K562 (cell line): ENCODE data around the gene CLEC4A. TPM values are rescaled to one million over a fixed set of nuclear protein-coding genes. Genes with fewer than 3 reads are reported as not detected.

Source experiments
- ATAC-seq: fragments of 200-7000 bp; cut with Tn5 transposase; 3 replicates; pipeline ENCODE4 v1.9.1; 2020; ENCODE audit warnings: moderate library complexity
- BruUV-seq: library from RNA; stranded (reverse); fragments of 400-500 nt; replicated peaks from 2 replicates; lab custom pipeline; 2021; lab: Mats Ljungman, UMichigan
- CTCF ChIA-PET: fragments of 300-600 bp; formaldehyde crosslinking; extraction: SDS; loops from one replicate; lab custom pipeline; 2021; ENCODE audit warnings: low intra/inter-chr PET ratio; lab: Yijun Ruan, JAX
- POLR2A ChIA-PET: fragments of 300-600, 350-650 bp; sonication (Branson Sonifier 250); formaldehyde crosslinking; extraction: SDS; loops from one replicate; lab custom pipeline; 2021; ENCODE audit warnings: antibody characterized with exemption, inconsistent platforms; lab: Yijun Ruan, JAX
- DNase-seq, 4 experiments: peaks; one replicate each; pipeline versions ENCODE4 v3.0.0 to v3.0.0-alpha.2; 2011 to 2018; ENCODE audit warnings: low spot score in 3 of 4, mixed read lengths in 3 of 4; ENCODE audit errors: extremely low read depth in 1 of 4
- FAIRE-seq: peaks from 2 replicates; lab custom pipeline; 2011; peaks lifted over from hg19 to GRCh38; lab: Jason Lieb, UNC
- H2AFZ ChIP-seq: 2 replicates; pipeline ENCODE4 v1.6.0; 2011; ENCODE audit warnings: low read depth, low read length, control low read depth, inconsistent platforms
- H3K27ac ChIP-seq: fragments of 200-600 bp; 3 replicates; pipeline ENCODE4 v1.8.0; 2011; ENCODE audit warnings: low read depth, mild to moderate bottlenecking, control low read depth, inconsistent platforms, low read length, moderate library complexity, mixed read lengths; ENCODE audit errors: extremely low read depth
- H3K27me3 ChIP-seq, 2 experiments: fragments of 300-600 bp in 1 of 2; 2 replicates in 1 of 2; 3 replicates in 1 of 2; pipeline versions ENCODE4 v1.6.0 to v1.8.0; 2011; ENCODE audit warnings: inconsistent platforms in 2 of 2, low read length in 2 of 2, mild to moderate bottlenecking in 1 of 2, mixed read lengths in 1 of 2, moderate library complexity in 1 of 2; ENCODE audit not compliant: control insufficient read depth in 2 of 2, insufficient read depth in 2 of 2
- H3K36me3 ChIP-seq: fragments of 300-600 bp; 3 replicates; pipeline ENCODE4 v1.8.0; 2011; ENCODE audit warnings: mild to moderate bottlenecking, low read length, inconsistent platforms; ENCODE audit not compliant: control insufficient read depth, insufficient read depth
- H3K4me1 ChIP-seq, 2 experiments: fragments of 200-600 bp in 1 of 2; replicated peaks in 1 of 2; 2 replicates in 1 of 2; 3 replicates in 1 of 2; pipeline versions ENCODE4 v1.5.1 to v1.8.0; 2011; ENCODE audit warnings: inconsistent platforms in 2 of 2, low read length in 2 of 2, mild to moderate bottlenecking in 1 of 2, mixed read lengths in 1 of 2, moderate library complexity in 1 of 2; ENCODE audit not compliant: control insufficient read depth in 2 of 2, insufficient read depth in 2 of 2
- H3K4me2 ChIP-seq: 2 replicates; pipeline ENCODE4 v1.6.1; 2011; ENCODE audit warnings: low read length, control low read depth, inconsistent platforms, mixed read lengths; ENCODE audit not compliant: insufficient read depth
- H3K4me3 ChIP-seq: fragments of 200-600 bp; sonication (generic), shearing (Covaris generic); 2 replicates; pipeline ENCODE4 v1.5.1; 2016; ENCODE audit warnings: control low read depth, inconsistent platforms
- H3K79me2 ChIP-seq: fragments of 200-600 bp; 3 replicates; pipeline ENCODE4 v1.8.0; 2011; ENCODE audit warnings: low read length, inconsistent platforms; ENCODE audit not compliant: control insufficient read depth, insufficient read depth
- H3K9ac ChIP-seq, 2 experiments: 2 replicates each; pipeline versions ENCODE4 v1.6.0 to v1.6.1; 2011; ENCODE audit warnings: low read depth in 2 of 2, low read length in 2 of 2, control low read depth in 1 of 2, inconsistent platforms in 1 of 2, mild to moderate bottlenecking in 1 of 2, mixed read lengths in 1 of 2; ENCODE audit not compliant: insufficient read depth in 1 of 2
- H3K9me1 ChIP-seq: one replicate; pipeline ENCODE4 v1.6.0; 2011; ENCODE audit warnings: inconsistent platforms, mild to moderate bottlenecking, low read length, moderate library complexity; ENCODE audit not compliant: control insufficient read depth, insufficient read depth
- H3K9me3 ChIP-seq: replicated peaks from 2 replicates; pipeline ENCODE4 v1.5.1; 2011; ENCODE audit warnings: low read depth, low read length, inconsistent platforms; ENCODE audit not compliant: control insufficient read depth, insufficient read depth
- H4K20me1 ChIP-seq: replicated peaks from 2 replicates; pipeline ENCODE4 v1.6.1; 2011; ENCODE audit warnings: low read length, inconsistent platforms, mixed read lengths; ENCODE audit not compliant: control insufficient read depth, insufficient read depth
- CBX3 ChIP-seq, 2 experiments: IDR thresholded peaks; 1 replicate in 1 of 2; 2 replicates in 1 of 2; pipeline ENCODE4 v1.6.1; 2012; ENCODE audit warnings: inconsistent platforms in 2 of 2, low read length in 2 of 2, borderline replicate concordance in 1 of 2, control low read depth in 1 of 2
- CREB3 ChIP-seq: fragments of 450-650 bp; conservative IDR thresholded peaks from 2 replicates; pipeline ENCODE4 v1.6.1; 2016; ENCODE audit warnings: missing genetic modification characterization, low read depth, mild to moderate bottlenecking, missing compliant biosample characterization, moderate library complexity
- FOS ChIP-seq: IDR thresholded peaks from 3 replicates; pipeline ENCODE4 v1.6.1; 2011; ENCODE audit not compliant: insufficient read length; ENCODE audit errors: extremely low read depth
- HDAC2 ChIP-seq: fragments of 450-650 bp; IDR thresholded peaks from 2 replicates; pipeline ENCODE4 v1.6.1; 2016; ENCODE audit warnings: mild to moderate bottlenecking
- MCM7 ChIP-seq, 2 experiments: fragments of 450-650 bp; IDR thresholded peaks; 2 replicates each; pipeline ENCODE4 v1.6.1; 2016 to 2018
- NCOA6 ChIP-seq: fragments of 450-650 bp; IDR thresholded peaks from 2 replicates; pipeline ENCODE4 v1.6.1; 2017; ENCODE audit warnings: mild to moderate bottlenecking
- NR0B1 ChIP-seq: fragments of 450-650 bp; IDR thresholded peaks from one replicate; pipeline ENCODE4 v1.6.1; 2018; ENCODE audit warnings: mild to moderate bottlenecking, moderate library complexity; ENCODE audit not compliant: partially characterized antibody
- NR2F6 ChIP-seq: fragments of 450-650 bp; formaldehyde crosslinking; IDR thresholded peaks from 2 replicates; pipeline ENCODE4 v1.4.0; 2020; ENCODE audit warnings: mild to moderate bottlenecking
- SRSF9 ChIP-seq: fragments of 200-400 bp; formaldehyde crosslinking; IDR thresholded peaks from 2 replicates; pipeline ENCODE4 v1.6.1; 2017; ENCODE audit warnings: low read depth, low read length, borderline replicate concordance
- ZEB2 ChIP-seq: fragments of 450-650 bp; IDR thresholded peaks from 2 replicates; pipeline ENCODE4 v1.6.1; 2016
- ZNF146 ChIP-seq: IDR thresholded peaks from one replicate; pipeline ENCODE4 v1.6.1; 2018; ENCODE audit warnings: missing compliant biosample characterization; ENCODE audit not compliant: unreplicated experiment
- ZNF589 ChIP-seq: fragments of 200-800 bp; sonication (Bioruptor generic); IDR thresholded peaks from 2 replicates; pipeline ENCODE4 v1.6.1; 2016; ENCODE audit warnings: low read depth, missing genetic modification characterization, missing compliant biosample characterization
- ZNF75A ChIP-seq: fragments of 450-650 bp; formaldehyde crosslinking; IDR thresholded peaks from 2 replicates; pipeline ENCODE4 v1.4.0; 2020; ENCODE audit warnings: mild to moderate bottlenecking
- WGBS: fragments of 100-300 bp; shearing (Covaris generic); methylation state at CpG from one replicate; pipeline ENCODE4 v1.1.6; 2016; ENCODE audit warnings: low coverage, mixed read lengths; ENCODE audit not compliant: insufficient coverage; ENCODE audit errors: missing lambda C conversion rate; 5-methylcytosine and 5-hydroxymethylcytosine counted together
- in situ Hi-C: fragments of 300-500 bp; cut with MboI; formaldehyde crosslinking; loops from 4 replicates; pipeline ENCODE4 v1.15.0; 2018; ENCODE audit warnings: inconsistent platforms, mixed read lengths
- intact Hi-C: fragments of 100-400 bp; cut with micrococcal nuclease; formaldehyde crosslinking; loops from 2 replicates; pipeline ENCODE4 v1.14.2; 2022
- polyA plus RNA-seq, 8 experiments: library from polyadenylated mRNA; depleted of rRNA in 4 of 8; stranded (reverse) in 5 of 8; unstranded in 3 of 8; fragments of >200 nt; fragmentation: Nextera tagmentation in 2 of 8; fragmentation: Illumina TruSeq in 1 of 8; extraction: Ambion mirVana in 2 of 8; extraction: Trizol in 1 of 8; gene quantifications; 2 replicates each; pipeline versions ENCODE4 v1.2.1 to v1.2.3, GENCODE V29; 2011 to 2014; ENCODE audit warnings: inconsistent platforms in 1 of 8, missing spikeins in 1 of 8
- total RNA-seq, 7 experiments: library from RNA; depleted of rRNA in 6 of 7; stranded (reverse); fragments of >200 nt in 6 of 7; fragmentation: Illumina TruSeq in 2 of 7; extraction: Trizol in 2 of 7; gene quantifications; 2 replicates each; pipeline versions ENCODE4 v1.2.1 to v1.2.3, GENCODE V29; 2011 to 2021; ENCODE audit warnings: low replicate concordance in 1 of 7
- TF ChIP-seq, protein P1 (sequence below): conservative IDR thresholded peaks from 2 replicates; pipeline ENCODE4 v1.6.1; 2011; ENCODE audit warnings: low read depth, mild to moderate bottlenecking, low read length; ENCODE audit not compliant: control insufficient read depth
- TF ChIP-seq, protein P2 (sequence below): sonication (generic); IDR thresholded peaks from 2 replicates; pipeline ENCODE4 v1.6.1; 2016

Gene CLEC4A
- total and polyA plus RNA-seq, 9 of the 15 experiments (the other 6 are each of a cell fraction or from before 2014, with no cell fraction given): 0.06 to 0.27 (median 0.18) TPM; not detected in 5

GRCh38 chr12:8078916-8079315, 44.5 kb upstream of the CLEC4A start:
- Histone ChIP-seq H3K4me1 (peaks cover 14 to 17% of the 10 kb centered on the region in 2 experiments; a peak in 4 of 5 replicates), H3K9me1 (no peaks in the 10 kb centered on the region), H3K79me2 (peaks cover 31% of the 10 kb centered on the region), H3K9me3 (no peaks in the 10 kb centered on the region), H4K20me1 (0 out of 2 replicates have a peak, but pooled peaks cover 1% of the 10 kb centered on the region), H3K4me3 (no peak overlapping the region), H2AFZ (no peak overlapping the region), H3K36me3 (no peaks in the 10 kb centered on the region; the same call in 2 of the 3 replicates), H3K27ac (no peak overlapping the region), H3K9ac (no peak overlapping the region), H3K4me2 (no peak overlapping the region), H3K27me3 (no peaks in the 10 kb centered on the region)
- DNase-seq: no peak
- in situ Hi-C loops (no loop called here), intact Hi-C loops (loop anchor here (2.0 kb wide), 1 partner anchor 32 kb away; no protein-coding TSS in a partner anchor)
- no TSS peak for BruUV-seq
- no peak for FAIRE-seq
- POLR2A ChIA-PET: interaction anchor here (0.9 kb wide), 1 partner anchor 18 kb away, joined by 5 read pairs; no protein-coding TSS in a partner anchor
- no peak for ATAC-seq
- WGBS: 47% methylated on average over 2 of the region's 2 CpGs
- CTCF ChIA-PET: interaction anchor here (1.2 to 2.7 kb wide), 2 partner anchors 33 to 219 kb away, joined by 3 to 18 read pairs; no protein-coding TSS in a partner anchor
- TF ChIP-seq FOS (no peak), SRSF9 (no peak), NCOA6 (no peak), CBX3 (IDR thresholded peaks at IDR 0.05; ENCODE audit: borderline replicate concordance in 1 of 2, low read length in 2 of 2) (no peak), ZNF146 (CRISPR knock-in tag) (no peak), CREB3 (tag) (no peak), MCM7 (IDR thresholded peaks at IDR 0.05) (no peak), ZNF75A (CRISPR knock-in tag) (no peak), NR2F6 (no peak), ZEB2 (no peak), HDAC2 (no peak), ZNF589 (CRISPR knock-in tag) (no peak), NR0B1 (no peak)
- TF ChIP-seq, protein P1, sequence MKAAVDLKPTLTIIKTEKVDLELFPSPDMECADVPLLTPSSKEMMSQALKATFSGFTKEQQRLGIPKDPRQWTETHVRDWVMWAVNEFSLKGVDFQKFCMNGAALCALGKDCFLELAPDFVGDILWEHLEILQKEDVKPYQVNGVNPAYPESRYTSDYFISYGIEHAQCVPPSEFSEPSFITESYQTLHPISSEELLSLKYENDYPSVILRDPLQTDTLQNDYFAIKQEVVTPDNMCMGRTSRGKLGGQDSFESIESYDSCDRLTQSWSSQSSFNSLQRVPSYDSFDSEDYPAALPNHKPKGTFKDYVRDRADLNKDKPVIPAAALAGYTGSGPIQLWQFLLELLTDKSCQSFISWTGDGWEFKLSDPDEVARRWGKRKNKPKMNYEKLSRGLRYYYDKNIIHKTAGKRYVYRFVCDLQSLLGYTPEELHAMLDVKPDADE: no peak
- TF ChIP-seq, protein P2, sequence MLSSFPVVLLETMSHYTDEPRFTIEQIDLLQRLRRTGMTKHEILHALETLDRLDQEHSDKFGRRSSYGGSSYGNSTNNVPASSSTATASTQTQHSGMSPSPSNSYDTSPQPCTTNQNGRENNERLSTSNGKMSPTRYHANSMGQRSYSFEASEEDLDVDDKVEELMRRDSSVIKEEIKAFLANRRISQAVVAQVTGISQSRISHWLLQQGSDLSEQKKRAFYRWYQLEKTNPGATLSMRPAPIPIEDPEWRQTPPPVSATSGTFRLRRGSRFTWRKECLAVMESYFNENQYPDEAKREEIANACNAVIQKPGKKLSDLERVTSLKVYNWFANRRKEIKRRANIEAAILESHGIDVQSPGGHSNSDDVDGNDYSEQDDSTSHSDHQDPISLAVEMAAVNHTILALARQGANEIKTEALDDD: no peak
